ENCODE results near the gene RBM8A.

The RBM8A gene

GRCh38 chr1:145871994-145872924 lies 55.0 kb downstream of the RBM8A start:
- no peak for DNase-seq
